Adrenal gland (tissue), 12 donors: ENCODE results near the gene PDGFC. TPM values are rescaled to one million over a fixed set of nuclear protein-coding genes. Genes with fewer than 3 reads are reported as not detected.
A peak's percentile ranks its signal among the peaks of the same experiment; 100 is the strongest.

ENCODE experiments used
- DNase-seq, 7 donors: peaks; one replicate each; pipeline ENCODE4 v3.0.0-alpha.2; 2019 to 2020
- H3K27ac ChIP-seq, 5 donors: fragments of 200-600 bp; sonication (generic) in 4 of 5; 1 replicate in 3 of 5; 2 replicates in 2 of 5; pipeline versions ENCODE4 v1.5.1 to v1.8.0; 2016 to 2020; ENCODE audit warnings: mild to moderate bottlenecking in 1 of 5
- H3K27me3 ChIP-seq: fragments of 200-600 bp; 2 replicates; pipeline ENCODE4 v1.8.0; 2021
- H3K36me3 ChIP-seq, 2 donors: fragments of 200-600 bp; replicated peaks in 1 of 2; 1 replicate in 1 of 2; 2 replicates in 1 of 2; pipeline versions ENCODE4 v1.5.1 to v1.8.0; 2018 to 2022
- H3K4me1 ChIP-seq, 2 donors: fragments of 200-600 bp; replicated peaks in 1 of 2; 1 replicate in 1 of 2; 2 replicates in 1 of 2; pipeline versions ENCODE4 v1.5.1 to v1.8.0; 2018 to 2021
- H3K4me3 ChIP-seq, 4 donors: fragments of 200-600 bp; sonication (generic) in 3 of 4; one replicate each; pipeline ENCODE4 v1.5.1; 2016 to 2018
- H3K9me3 ChIP-seq, 3 donors: fragments of 200-600 bp; sonication (generic) in 1 of 3; replicated peaks in 1 of 3; 1 replicate in 2 of 3; 2 replicates in 1 of 3; pipeline versions ENCODE4 v1.5.1 to v1.8.0; 2016 to 2021
- CTCF ChIP-seq, 6 experiments: fragments of 450-650 bp in 4 of 6; fragments of 200-600 bp in 2 of 6; sonication (generic) in 1 of 6; IDR thresholded peaks; 1 replicate in 5 of 6; 2 replicates in 1 of 6; pipeline versions ENCODE4 v1.5.1 to v1.8.0; 2016 to 2021; ENCODE audit warnings: antibody characterized with exemption in 6 of 6, mild to moderate bottlenecking in 2 of 6, moderate library complexity in 1 of 6
- POLR2A ChIP-seq, 2 donors: fragments of 450-650 bp; IDR thresholded peaks; one replicate each; pipeline ENCODE4 v1.6.1; 2017; ENCODE audit warnings: antibody characterized with exemption in 2 of 2, mild to moderate bottlenecking in 2 of 2, moderate library complexity in 1 of 2
- WGBS, 4 donors: extraction: QIAGEN DNeasy Blood & Tissue Kit in 2 of 4; methylation state at CpG; one replicate each; pipeline versions ENCODE4 v1.1.5 to v1.1.7; 2013 to 2017; 5-methylcytosine and 5-hydroxymethylcytosine counted together
- intact Hi-C, 2 donors: fragments of 100-400 bp; cut with DNase I; formaldehyde crosslinking; loops; one replicate each; pipeline versions ENCODE4 v1.14.1 to v1.15.0; 2022 to 2023
- polyA plus RNA-seq, 3 donors: library from polyadenylated mRNA; stranded (reverse); fragments of 200-250 nt in 2 of 3; fragments of 350-450 nt in 1 of 3; fragmentation: Illumina TruSeq in 1 of 3; extraction: RNeasy Lipid Tissue Mini Kit (QIAGEN cat#74804) in 1 of 3; gene quantifications; one replicate each; pipeline ENCODE4 v1.2.3, GENCODE V29; 2013 to 2014
- total RNA-seq, 9 donors: library from RNA; depleted of rRNA in 4 of 9; stranded (reverse); fragments of >200 nt in 4 of 9; fragments of 120-200 nt in 1 of 9; fragmentation: NEBNext Ultra II Directional in 1 of 9; extraction: Animal tissue kit (Norgen Biotek cat#: 25700) in 1 of 9; gene quantifications; one replicate each; pipeline versions ENCODE4 v1.1.0 to v1.2.4, GENCODE V29; 2013 to 2023
- donor health status: healthy with polysubstance abuse.
- donor health status: Bipolar disorder and iron deficiency.
- donor health status: DM: yes; HTN: yes; CAD: no.
- donor health status: DM: no; HTN: no; CAD: no.
- donor health status: DM: no; HTN: no; CAD: no.
- donor health status: DM: yes; HTN: yes; CAD: no.

Gene PDGFC
- total and polyA plus RNA-seq, 12 donors, result 6.0 to 77.2 (median 45.4) TPM

- DNase-seq, result peak; percentile 32 to 73 (median 50)
- Histone ChIP-seq H3K9me3 (no peaks in the 10 kb centered on the region), H3K4me1 (peaks cover 16 to 38% of the 10 kb centered on the region in 2 donors), H3K27ac (peak overlapping the region in 4 of 5 donors; percentile 9 to 66 (median 48)), H3K36me3 (no peaks in the 10 kb centered on the region), H3K27me3 (no peaks in the 10 kb centered on the region), H3K4me3 (peak overlapping the region in 1 of 4 donors; percentile 13)
- intact Hi-C loops, result no loop called here
- no peak for TF ChIP-seq CTCF (IDR thresholded peaks at IDR 0.05)
- TF ChIP-seq POLR2A (IDR thresholded peaks at IDR 0.05), result no peak
- 72 to 76% (median 74%) methylated on average over 8 of the region's 8 CpGs for WGBS, 4 donors
Measured at GRCh38 chr4:156889616-156890594, 81.7 kb downstream of the PDGFC start.

- H3K27ac ChIP-seq, result peak overlapping the region in 3 of 5 donors; percentile 9 to 66 (median 29)
- 74 to 84% (median 80%) methylated on average over 3 of the region's 3 CpGs for WGBS, 4 donors
- peaks cover 16 to 37% of the 10 kb centered on the region in 2 donors for H3K4me1 ChIP-seq
- TF ChIP-seq CTCF (IDR thresholded peaks at IDR 0.05) (no peak), POLR2A (IDR thresholded peaks at IDR 0.05) (no peak)
- DNase-seq, result no peak
- no peaks in the 10 kb centered on the region for H3K27me3 ChIP-seq
- H3K9me3 ChIP-seq, result no peaks in the 10 kb centered on the region
- no peaks in the 10 kb centered on the region for H3K36me3 ChIP-seq
- H3K4me3 ChIP-seq, result no peak overlapping the region
- intact Hi-C loops, result no loop called here
Measured at GRCh38 chr4:156888762-156889161, 82.8 kb downstream of the PDGFC start.

- 46 to 65% (median 59%) methylated on average over 2 of the region's 2 CpGs for WGBS, 4 donors
- intact Hi-C loops, result no loop called here
- DNase-seq, result no peak
Measured at GRCh38 chr4:156886481-156886880, 85.1 kb downstream of the PDGFC start.

More at GRCh38 chr4:156886481-156886880, 85.1 kb downstream of the PDGFC start:
- no peak overlapping the region for H3K27ac ChIP-seq
- no peak for TF ChIP-seq POLR2A (IDR thresholded peaks at IDR 0.05)
- TF ChIP-seq CTCF (IDR thresholded peaks at IDR 0.05), result no peak
- no peaks in the 10 kb centered on the region for H3K27me3 ChIP-seq
- no peak overlapping the region for H3K4me3 ChIP-seq
- peaks cover 16 to 24% of the 10 kb centered on the region in 2 donors for H3K4me1 ChIP-seq
- no peaks in the 10 kb centered on the region for H3K36me3 ChIP-seq
- H3K9me3 ChIP-seq, result no peaks in the 10 kb centered on the region
